ENCODE results near the gene AHI1. TPM values are rescaled to one million over a fixed set of nuclear protein-coding genes. Genes with fewer than 3 reads are reported as not detected.

The AHI1 gene
- total and polyA plus RNA-seq, 2 of the 13 experiments (the other 11 are each of a cell fraction or from before 2014, with no cell fraction given), result 7.2 to 18.6 TPM

DNA sequence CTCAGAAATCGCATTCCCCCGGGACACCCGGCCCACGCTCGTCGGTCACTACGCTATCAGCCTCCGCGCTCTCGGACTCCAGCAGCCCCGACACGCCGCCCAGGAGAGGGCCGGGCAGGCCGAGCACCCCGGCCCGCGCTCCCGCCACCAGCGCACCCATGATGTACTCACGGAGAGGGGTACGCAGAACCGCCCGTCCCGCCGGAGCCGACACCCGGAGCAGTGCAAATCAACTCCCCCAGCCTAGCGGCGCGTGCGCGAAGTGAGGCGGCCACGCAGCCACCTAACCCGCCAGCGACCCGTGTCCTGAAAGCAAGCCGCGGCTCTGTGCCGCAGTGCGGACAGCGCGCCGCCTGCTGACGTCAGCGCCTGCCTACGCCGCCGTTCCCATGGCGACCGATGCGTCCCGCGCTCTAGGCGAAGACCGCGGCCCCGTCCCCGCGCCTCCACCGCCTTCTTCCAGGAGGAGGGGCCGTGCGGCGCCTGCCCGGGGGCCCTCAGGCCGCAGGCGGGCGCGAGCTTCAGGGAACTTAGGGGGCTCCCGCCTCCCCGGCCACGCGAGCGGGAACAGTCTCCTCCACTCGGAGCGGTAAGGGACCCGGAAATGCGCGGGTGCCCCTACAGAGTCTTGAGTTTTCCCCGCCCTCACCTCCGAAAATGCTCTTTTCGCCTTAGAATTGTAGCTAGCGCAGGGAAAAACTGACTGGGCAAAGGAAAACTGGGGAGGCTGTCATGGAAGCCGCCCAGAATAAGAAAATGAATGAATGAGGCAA, at the start of gene AHI1 (continued):
- TF ChIP-seq, protein P1, sequence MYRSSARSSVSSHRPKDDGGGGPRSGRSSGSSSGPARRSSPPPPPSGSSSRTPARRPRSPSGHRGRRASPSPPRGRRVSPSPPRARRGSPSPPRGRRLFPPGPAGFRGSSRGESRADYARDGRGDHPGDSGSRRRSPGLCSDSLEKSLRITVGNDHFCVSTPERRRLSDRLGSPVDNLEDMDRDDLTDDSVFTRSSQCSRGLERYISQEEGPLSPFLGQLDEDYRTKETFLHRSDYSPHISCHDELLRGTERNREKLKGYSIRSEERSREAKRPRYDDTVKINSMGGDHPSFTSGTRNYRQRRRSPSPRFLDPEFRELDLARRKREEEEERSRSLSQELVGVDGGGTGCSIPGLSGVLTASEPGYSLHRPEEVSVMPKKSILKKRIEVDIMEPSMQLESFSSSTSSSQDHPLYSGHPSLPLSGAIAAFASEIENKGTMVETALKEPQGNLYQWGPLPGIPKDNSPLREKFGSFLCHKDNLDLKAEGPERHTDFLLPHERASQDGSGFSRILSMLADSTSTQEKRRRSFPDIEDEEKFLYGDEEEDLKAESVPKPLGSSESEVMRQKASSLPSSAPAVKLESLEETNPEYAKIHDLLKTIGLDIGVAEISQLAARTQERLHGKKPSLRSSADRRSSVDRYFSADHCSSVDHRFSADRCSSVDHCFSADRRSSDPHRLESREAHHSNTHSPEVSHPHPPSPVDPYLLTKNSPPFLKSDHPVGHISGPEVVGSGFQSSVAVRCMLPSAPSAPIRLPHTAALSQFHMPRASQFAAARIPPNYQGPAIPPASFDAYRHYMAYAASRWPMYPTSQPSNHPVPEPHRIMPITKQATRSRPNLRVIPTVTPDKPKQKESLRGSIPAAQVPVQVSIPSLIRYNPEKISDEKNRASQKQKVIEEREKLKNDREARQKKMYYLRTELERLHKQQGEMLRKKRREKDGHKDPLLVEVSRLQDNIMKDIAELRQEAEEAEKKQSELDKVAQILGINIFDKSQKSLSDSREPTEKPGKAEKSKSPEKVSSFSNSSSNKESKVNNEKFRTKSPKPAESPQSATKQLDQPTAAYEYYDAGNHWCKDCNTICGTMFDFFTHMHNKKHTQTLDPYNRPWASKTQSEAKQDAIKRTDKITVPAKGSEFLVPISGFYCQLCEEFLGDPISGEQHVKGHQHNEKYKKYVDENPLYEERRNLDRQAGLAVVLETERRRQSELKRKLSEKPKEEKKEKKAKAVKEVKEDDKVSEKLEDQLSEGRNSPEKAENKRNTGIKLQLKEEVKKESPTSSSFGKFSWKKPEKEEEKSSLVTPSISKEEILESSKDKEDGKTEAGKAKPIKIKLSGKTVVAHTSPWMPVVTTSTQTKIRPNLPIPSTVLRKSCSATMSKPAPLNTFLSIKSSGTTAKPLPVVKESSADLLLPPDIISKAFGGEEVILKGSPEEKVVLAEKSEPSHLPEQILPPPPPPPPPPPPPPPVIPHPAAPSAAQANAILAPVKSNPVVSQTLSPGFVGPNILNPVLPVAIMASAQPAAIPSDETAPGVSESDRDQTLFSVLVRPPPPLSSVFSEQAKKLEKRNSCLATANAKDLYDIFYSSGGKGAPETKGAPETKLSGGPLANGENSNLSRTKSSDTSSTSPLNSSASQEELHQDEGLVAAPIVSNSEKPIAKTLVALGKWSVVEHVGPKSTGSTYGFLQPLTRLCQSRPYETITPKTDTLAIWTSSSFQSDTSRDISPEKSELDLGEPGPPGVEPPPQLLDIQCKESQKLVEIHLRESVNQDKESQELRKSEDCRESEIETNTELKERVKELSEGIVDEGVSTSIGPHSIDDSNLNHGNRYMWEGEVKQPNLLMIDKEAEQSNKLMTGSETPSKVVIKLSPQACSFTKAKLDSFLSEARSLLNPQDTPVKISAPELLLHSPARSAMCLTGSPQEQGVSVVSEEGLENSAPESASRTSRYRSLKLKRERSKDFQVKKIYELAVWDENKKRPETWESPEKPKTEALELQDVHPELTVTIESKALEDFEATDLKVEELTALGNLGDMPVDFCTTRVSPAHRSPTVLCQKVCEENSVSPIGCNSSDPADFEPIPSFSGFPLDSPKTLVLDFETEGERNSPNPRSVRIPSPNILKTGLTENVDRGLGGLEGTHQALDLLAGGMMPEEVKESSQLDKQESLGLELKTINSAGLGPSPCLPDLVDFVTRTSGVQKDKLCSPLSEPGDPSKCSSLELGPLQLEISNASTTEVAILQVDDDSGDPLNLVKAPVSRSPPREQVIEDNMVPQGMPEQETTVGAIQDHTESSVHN (CRISPR knock-in tag; IDR thresholded peaks at IDR 0.05), result peak; percentile 56; the same call in 1 of the 2 replicates
- TF ChIP-seq ZNF546 (CRISPR knock-in tag; conservative IDR thresholded peaks at IDR 0.05) (peak; percentile 87; the same call in 1 of the 2 replicates), ZKSCAN5 (CRISPR knock-in tag; IDR thresholded peaks at IDR 0.05) (no peak), SMC3 (IDR thresholded peaks at IDR 0.05; ENCODE audit: low read length) (no peak), NFE2 (CRISPR knock-in tag; IDR thresholded peaks at IDR 0.05) (no peak), ZFP36L2 (CRISPR knock-in tag; IDR thresholded peaks at IDR 0.05) (no peak), EZH2 (conservative IDR thresholded peaks at IDR 0.05; ENCODE audit: low read depth, low read length) (no peak), ZNF263 (CRISPR knock-in tag; IDR thresholded peaks at IDR 0.05) (peak; percentile 75; the same call in 1 of the 2 replicates), HIVEP1 (CRISPR knock-in tag; IDR thresholded peaks at IDR 0.05) (peak; percentile 81), ZNF775 (CRISPR knock-in tag; IDR thresholded peaks at IDR 0.05; ENCODE audit: borderline replicate concordance) (no peak), PHF20 (CRISPR knock-in tag; IDR thresholded peaks at IDR 0.05) (peak; percentile 72; the same call in 1 of the 2 replicates)
- TF ChIP-seq, protein P2, sequence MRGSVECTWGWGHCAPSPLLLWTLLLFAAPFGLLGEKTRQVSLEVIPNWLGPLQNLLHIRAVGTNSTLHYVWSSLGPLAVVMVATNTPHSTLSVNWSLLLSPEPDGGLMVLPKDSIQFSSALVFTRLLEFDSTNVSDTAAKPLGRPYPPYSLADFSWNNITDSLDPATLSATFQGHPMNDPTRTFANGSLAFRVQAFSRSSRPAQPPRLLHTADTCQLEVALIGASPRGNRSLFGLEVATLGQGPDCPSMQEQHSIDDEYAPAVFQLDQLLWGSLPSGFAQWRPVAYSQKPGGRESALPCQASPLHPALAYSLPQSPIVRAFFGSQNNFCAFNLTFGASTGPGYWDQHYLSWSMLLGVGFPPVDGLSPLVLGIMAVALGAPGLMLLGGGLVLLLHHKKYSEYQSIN (CRISPR knock-in tag; IDR thresholded peaks at IDR 0.05; ENCODE audit: borderline replicate concordance), result 0 out of 2 replicates have a peak, but pooled peaks have one; percentile 52
- TF ChIP-seq, protein P3, sequence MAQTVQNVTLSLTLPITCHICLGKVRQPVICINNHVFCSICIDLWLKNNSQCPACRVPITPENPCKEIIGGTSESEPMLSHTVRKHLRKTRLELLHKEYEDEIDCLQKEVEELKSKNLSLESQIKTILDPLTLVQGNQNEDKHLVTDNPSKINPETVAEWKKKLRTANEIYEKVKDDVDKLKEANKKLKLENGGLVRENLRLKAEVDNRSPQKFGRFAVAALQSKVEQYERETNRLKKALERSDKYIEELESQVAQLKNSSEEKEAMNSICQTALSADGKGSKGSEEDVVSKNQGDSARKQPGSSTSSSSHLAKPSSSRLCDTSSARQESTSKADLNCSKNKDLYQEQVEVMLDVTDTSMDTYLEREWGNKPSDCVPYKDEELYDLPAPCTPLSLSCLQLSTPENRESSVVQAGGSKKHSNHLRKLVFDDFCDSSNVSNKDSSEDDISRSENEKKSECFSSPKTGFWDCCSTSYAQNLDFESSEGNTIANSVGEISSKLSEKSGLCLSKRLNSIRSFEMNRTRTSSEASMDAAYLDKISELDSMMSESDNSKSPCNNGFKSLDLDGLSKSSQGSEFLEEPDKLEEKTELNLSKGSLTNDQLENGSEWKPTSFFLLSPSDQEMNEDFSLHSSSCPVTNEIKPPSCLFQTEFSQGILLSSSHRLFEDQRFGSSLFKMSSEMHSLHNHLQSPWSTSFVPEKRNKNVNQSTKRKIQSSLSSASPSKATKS (CRISPR knock-in tag; IDR thresholded peaks at IDR 0.05), result no peak
